ENCODE results near the gene PYGM. TPM values are rescaled to one million over a fixed set of nuclear protein-coding genes. Genes with fewer than 3 reads are reported as not detected.

Gene PYGM
- total RNA-seq, 2 donors from 2014 or later, result 17.8 to 84.7 TPM

- H3K4me1 ChIP-seq, result peaks cover 2 to 73% of the 10 kb centered on the region in 2 donors
- DNase-seq (ENCODE audit: low spot score), result no peak
- H3K27ac ChIP-seq, result peak overlapping the region; percentile 75 to 83
- H3K27me3 ChIP-seq, result no peaks in the 10 kb centered on the region
- peaks cover 58% of the 10 kb centered on the region for H3K36me3 ChIP-seq
- no peak for TF ChIP-seq CTCF (IDR thresholded peaks at IDR 0.05)
- H3K9me3 ChIP-seq, result no peaks in the 10 kb centered on the region
- H3K4me3 ChIP-seq, result no peak overlapping the region
Observed at GRCh38 chr11:64763526-64764039, 3.8 kb upstream of the PYGM start.

DNA sequence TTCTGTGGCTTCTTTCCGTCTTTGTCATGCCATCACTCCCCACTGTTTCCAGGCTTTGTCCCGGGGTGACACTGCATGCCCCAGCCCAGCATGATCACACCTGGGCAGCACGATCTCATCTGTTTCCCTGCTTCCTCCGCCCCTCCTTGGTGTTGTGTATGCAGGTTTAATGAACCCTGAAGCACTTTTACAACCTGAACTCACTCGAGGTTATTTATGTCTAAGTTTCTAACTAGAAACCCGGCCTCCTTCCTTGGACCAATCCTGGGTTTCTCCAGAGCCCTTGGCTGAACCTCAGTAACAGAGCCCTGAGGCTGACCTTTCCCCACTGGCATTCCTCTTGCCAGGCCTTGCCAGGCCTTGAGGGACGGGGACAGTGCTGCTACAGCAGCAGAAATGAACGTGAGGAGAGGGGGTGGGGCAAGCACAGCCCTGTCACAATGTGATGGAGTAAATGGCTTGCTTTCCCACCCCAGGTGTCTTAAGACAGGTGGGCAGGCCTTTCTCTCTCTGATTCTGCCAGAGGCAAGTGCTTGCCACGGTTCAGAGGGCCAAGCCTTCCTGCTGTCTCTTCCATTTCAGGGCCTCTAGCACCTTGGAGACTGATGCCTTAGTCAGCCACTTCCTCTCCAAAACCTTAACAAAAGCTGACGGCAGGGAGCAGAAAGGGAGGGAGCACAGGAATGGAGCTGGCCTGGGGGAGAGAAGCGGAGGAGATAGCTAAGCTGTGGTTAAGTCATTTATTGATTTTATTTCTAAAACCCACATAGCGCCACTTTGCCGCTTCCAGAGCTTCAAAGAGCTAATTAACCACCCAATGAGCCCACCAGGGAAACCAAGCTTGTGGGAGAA is 3.1 kb upstream of the PYGM start:
- Histone ChIP-seq H3K36me3 (peaks cover 51% of the 10 kb centered on the region), H3K9me3 (no peaks in the 10 kb centered on the region), H3K4me3 (no peak overlapping the region), H3K4me1 (peaks cover 2 to 73% of the 10 kb centered on the region in 2 donors), H3K27ac (peak overlapping the region; percentile 75 to 83), H3K27me3 (no peaks in the 10 kb centered on the region)
- TF ChIP-seq CTCF (IDR thresholded peaks at IDR 0.05), result no peak
- no peak for DNase-seq (ENCODE audit: low spot score)

- H3K36me3 ChIP-seq, result peaks cover 45% of the 10 kb centered on the region
- no peaks in the 10 kb centered on the region for H3K27me3 ChIP-seq
Observed at GRCh38 chr11:64762277-64762673, 2.5 kb upstream of the PYGM start.

GRCh38 chr11:64760759-64761420 is 1.1 kb upstream of the PYGM start:
- peaks cover 2 to 66% of the 10 kb centered on the region in 2 donors for H3K4me1 ChIP-seq
- H3K27me3 ChIP-seq, result no peaks in the 10 kb centered on the region
- no peaks in the 10 kb centered on the region for H3K9me3 ChIP-seq
- peak overlapping the region; percentile 81 to 83 for H3K27ac ChIP-seq
- TF ChIP-seq CTCF (IDR thresholded peaks at IDR 0.05), result no peak
- DNase-seq (ENCODE audit: low spot score), result no peak
- H3K36me3 ChIP-seq, result peaks cover 31% of the 10 kb centered on the region
- no peak overlapping the region for H3K4me3 ChIP-seq

More at GRCh38 chr11:64762277-64762673, 2.5 kb upstream of the PYGM start:
- peak overlapping the region; percentile 75 to 83 for H3K27ac ChIP-seq
- no peak for DNase-seq (ENCODE audit: low spot score)
- no peak for TF ChIP-seq CTCF (IDR thresholded peaks at IDR 0.05)
- peaks cover 2 to 67% of the 10 kb centered on the region in 2 donors for H3K4me1 ChIP-seq
- H3K9me3 ChIP-seq, result no peaks in the 10 kb centered on the region
- H3K4me3 ChIP-seq, result no peak overlapping the region

DNA sequence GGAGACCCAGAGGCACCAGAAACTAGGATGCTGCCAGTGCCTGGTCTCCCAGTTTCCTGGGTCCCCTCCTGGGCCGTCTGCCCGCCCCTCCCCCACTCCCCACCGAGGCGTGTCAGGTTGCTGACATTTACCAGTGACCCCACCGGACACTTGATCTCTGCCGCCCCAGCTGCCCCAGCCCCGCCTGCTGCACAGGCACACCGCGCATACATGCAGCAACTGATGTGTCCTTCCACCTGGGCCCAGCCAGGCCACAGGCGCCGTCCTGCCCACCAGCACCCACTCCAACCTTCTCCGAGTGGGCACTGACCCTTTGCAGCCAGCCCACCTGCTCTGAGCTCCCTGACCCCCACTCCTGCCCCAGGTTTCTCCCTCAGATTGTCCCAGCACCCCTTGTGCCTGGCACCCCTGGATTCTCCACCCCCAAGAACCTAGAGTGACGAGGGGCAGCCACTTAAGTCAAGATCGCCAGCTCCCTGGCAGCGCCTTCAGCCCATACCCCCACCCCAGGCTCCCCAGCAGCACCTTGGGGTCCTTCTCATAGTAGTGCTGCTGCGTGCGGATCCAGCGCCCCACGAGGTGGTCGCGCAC is 548 bp downstream of the PYGM start:
- TF ChIP-seq CTCF (IDR thresholded peaks at IDR 0.05), result no peak
- Histone ChIP-seq H3K4me3 (peak overlapping the region; percentile 31 to 46), H3K36me3 (peaks cover 15% of the 10 kb centered on the region), H3K27me3 (no peaks in the 10 kb centered on the region), H3K4me1 (peaks cover 2 to 57% of the 10 kb centered on the region in 2 donors), H3K27ac (peak overlapping the region; percentile 81 to 83), H3K9me3 (no peaks in the 10 kb centered on the region)
- DNase-seq (ENCODE audit: low spot score), result no peak
